WTC11 (cell line): Measurements from ENCODE around the gene TUBA1B. TPM values are rescaled to one million over a fixed set of nuclear protein-coding genes. Genes with fewer than 3 reads are reported as not detected.

Experiments
- ATAC-seq: fragments of 200-7000 bp; cut with Tn5 transposase; 2 replicates; pipeline ENCODE4 v1.10.0; 2021; ENCODE audit warnings: mild to moderate bottlenecking, moderate library complexity
- CTCF ChIA-PET: fragments of 300-600 bp; sonication (Branson Sonifier 250); formaldehyde crosslinking; loops from one replicate; lab custom pipeline; 2021; ENCODE audit warnings: antibody characterized with exemption; lab: Charles Lee
- POLR2A ChIA-PET: fragments of 350-600 bp; sonication (Branson Sonifier 250); formaldehyde crosslinking; loops from one replicate; lab custom pipeline; 2021; ENCODE audit warnings: antibody characterized with exemption; lab: Charles Lee
- DNase-seq: peaks from one replicate; pipeline ENCODE4 v3.0.0; 2021; ENCODE audit warnings: low spot score
- H3K27ac Mint-ChIP-seq: 2 replicates; pipeline ENCODE4 v1.8.0; 2021; ENCODE audit warnings: mixed read lengths
- H3K27me3 Mint-ChIP-seq: 2 replicates; pipeline ENCODE4 v1.8.0; 2021; ENCODE audit warnings: low read depth, mild to moderate bottlenecking, moderate library complexity, mixed read lengths
- H3K36me3 Mint-ChIP-seq: 2 replicates; pipeline ENCODE4 v1.8.0; 2021; ENCODE audit warnings: mixed read lengths
- H3K4me1 Mint-ChIP-seq: 2 replicates; pipeline ENCODE4 v1.8.0; 2022; ENCODE audit warnings: mixed read lengths
- H3K4me3 Mint-ChIP-seq: 2 replicates; pipeline ENCODE4 v1.8.0; 2021; ENCODE audit warnings: mild to moderate bottlenecking, moderate library complexity, mixed read lengths
- H3K9me3 Mint-ChIP-seq: 2 replicates; pipeline ENCODE4 v1.8.0; 2021; ENCODE audit warnings: mixed read lengths
- ESRRA ChIP-seq: sonication (generic); formaldehyde crosslinking; IDR thresholded peaks from 2 replicates; pipeline ENCODE4 v1.8.1; 2022; ENCODE audit warnings: mild to moderate bottlenecking, missing genetic modification reagents, borderline replicate concordance
- FOXP1 ChIP-seq: sonication (generic); formaldehyde crosslinking; IDR thresholded peaks from 2 replicates; pipeline ENCODE4 v1.8.0; 2022; ENCODE audit warnings: missing genetic modification reagents, mild to moderate bottlenecking, moderate library complexity, borderline replicate concordance
- JAZF1 ChIP-seq: fragments of 250-450 bp; sonication (Bioruptor Pico); IDR thresholded peaks from 2 replicates; pipeline ENCODE4 v1.9.0; 2021; ENCODE audit warnings: moderate library complexity, mild to moderate bottlenecking, inconsistent platforms
- NR2C2 ChIP-seq: sonication (generic); formaldehyde crosslinking; IDR thresholded peaks from 2 replicates; pipeline ENCODE4 v1.8.0; 2022; ENCODE audit warnings: mild to moderate bottlenecking, missing genetic modification reagents
- NR3C1 ChIP-seq: sonication (generic); formaldehyde crosslinking; conservative IDR thresholded peaks from 2 replicates; pipeline ENCODE4 v1.8.1; 2023; ENCODE audit warnings: low read depth, mild to moderate bottlenecking, missing genetic modification reagents
- PRRX2 ChIP-seq: fragments of 250-450 bp; sonication (Bioruptor Pico); IDR thresholded peaks from 2 replicates; pipeline ENCODE4 v1.8.0; 2021; ENCODE audit warnings: mild to moderate bottlenecking
- TCF7 ChIP-seq: sonication (generic); formaldehyde crosslinking; IDR thresholded peaks from 2 replicates; pipeline ENCODE4 v1.8.0; 2022; ENCODE audit warnings: mild to moderate bottlenecking, low read depth, missing genetic modification reagents, moderate library complexity
- ZNF263 ChIP-seq: sonication (generic); formaldehyde crosslinking; IDR thresholded peaks from 2 replicates; pipeline ENCODE4 v1.8.1; 2022; ENCODE audit warnings: low read depth, mild to moderate bottlenecking, moderate library complexity, missing genetic modification reagents
- ZNF317 ChIP-seq: sonication (generic); formaldehyde crosslinking; IDR thresholded peaks from 2 replicates; pipeline ENCODE4 v1.8.1; 2023; ENCODE audit warnings: low read depth, mild to moderate bottlenecking, moderate library complexity, missing genetic modification reagents, borderline replicate concordance
- total RNA-seq: library from RNA; stranded (reverse); gene quantifications from 3 replicates; pipeline ENCODE4 v1.2.3, GENCODE V29; 2021
- TF ChIP-seq, protein P1 (sequence below): fragments of 200-600 bp; IDR thresholded peaks from 2 replicates; pipeline ENCODE4 v1.8.0; 2022; ENCODE audit warnings: antibody characterized with exemption
- TF ChIP-seq, protein P2 (sequence below): sonication (generic); formaldehyde crosslinking; IDR thresholded peaks from 2 replicates; pipeline ENCODE4 v1.8.1; 2022; ENCODE audit warnings: low read depth, missing genetic modification reagents, borderline replicate concordance
- TF ChIP-seq, protein P3 (sequence below): sonication (generic); formaldehyde crosslinking; IDR thresholded peaks from 2 replicates; pipeline ENCODE4 v1.8.1; 2023; ENCODE audit warnings: mild to moderate bottlenecking, moderate library complexity, missing genetic modification reagents
- TF ChIP-seq, protein P4 (sequence below): sonication (generic); formaldehyde crosslinking; IDR thresholded peaks from 2 replicates; pipeline ENCODE4 v1.8.1; 2023; ENCODE audit warnings: mild to moderate bottlenecking, missing genetic modification reagents, moderate library complexity
- TF ChIP-seq, protein P5 (sequence below): sonication (generic); formaldehyde crosslinking; IDR thresholded peaks from 2 replicates; pipeline ENCODE4 v1.8.0; 2023; ENCODE audit warnings: missing genetic modification reagents, mild to moderate bottlenecking, borderline replicate concordance
- TF ChIP-seq, protein P6 (sequence below): sonication (generic); formaldehyde crosslinking; IDR thresholded peaks from 2 replicates; pipeline ENCODE4 v1.8.1; 2023; ENCODE audit warnings: mild to moderate bottlenecking, missing genetic modification reagents, borderline replicate concordance

TUBA1B gene
- total RNA-seq, 1 experiment from 2014 or later: 1,806 TPM

DNA sequence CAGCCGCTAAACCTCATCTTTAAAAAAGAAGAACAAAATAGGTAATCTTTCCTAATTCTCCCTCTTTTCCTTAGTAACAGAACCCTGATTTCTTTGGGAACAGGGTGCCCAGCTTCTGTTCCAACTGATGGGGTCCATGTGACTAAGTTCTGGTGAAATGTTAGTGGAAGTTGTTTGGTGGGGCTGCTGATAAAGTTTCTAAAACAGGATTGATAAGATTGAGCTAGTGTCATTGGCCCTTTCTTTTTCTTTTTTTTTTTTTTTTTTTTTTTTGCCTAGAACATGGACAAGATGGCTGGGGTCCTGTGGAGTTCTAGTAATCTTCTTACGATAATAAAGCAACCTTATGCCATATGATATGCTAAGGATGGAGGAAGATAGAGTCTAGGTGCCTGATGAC lies 16.2 kb upstream of the TUBA1B start:
- TF ChIP-seq NR3C1 (CRISPR knock-in tag): no peak
- TF ChIP-seq ZNF263: no peak
- TF ChIP-seq, protein P1, sequence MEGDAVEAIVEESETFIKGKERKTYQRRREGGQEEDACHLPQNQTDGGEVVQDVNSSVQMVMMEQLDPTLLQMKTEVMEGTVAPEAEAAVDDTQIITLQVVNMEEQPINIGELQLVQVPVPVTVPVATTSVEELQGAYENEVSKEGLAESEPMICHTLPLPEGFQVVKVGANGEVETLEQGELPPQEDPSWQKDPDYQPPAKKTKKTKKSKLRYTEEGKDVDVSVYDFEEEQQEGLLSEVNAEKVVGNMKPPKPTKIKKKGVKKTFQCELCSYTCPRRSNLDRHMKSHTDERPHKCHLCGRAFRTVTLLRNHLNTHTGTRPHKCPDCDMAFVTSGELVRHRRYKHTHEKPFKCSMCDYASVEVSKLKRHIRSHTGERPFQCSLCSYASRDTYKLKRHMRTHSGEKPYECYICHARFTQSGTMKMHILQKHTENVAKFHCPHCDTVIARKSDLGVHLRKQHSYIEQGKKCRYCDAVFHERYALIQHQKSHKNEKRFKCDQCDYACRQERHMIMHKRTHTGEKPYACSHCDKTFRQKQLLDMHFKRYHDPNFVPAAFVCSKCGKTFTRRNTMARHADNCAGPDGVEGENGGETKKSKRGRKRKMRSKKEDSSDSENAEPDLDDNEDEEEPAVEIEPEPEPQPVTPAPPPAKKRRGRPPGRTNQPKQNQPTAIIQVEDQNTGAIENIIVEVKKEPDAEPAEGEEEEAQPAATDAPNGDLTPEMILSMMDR: no peak
- TF ChIP-seq ESRRA: no peak
- no peak for TF ChIP-seq PRRX2 (CRISPR knock-in tag)
- TF ChIP-seq, protein P2, sequence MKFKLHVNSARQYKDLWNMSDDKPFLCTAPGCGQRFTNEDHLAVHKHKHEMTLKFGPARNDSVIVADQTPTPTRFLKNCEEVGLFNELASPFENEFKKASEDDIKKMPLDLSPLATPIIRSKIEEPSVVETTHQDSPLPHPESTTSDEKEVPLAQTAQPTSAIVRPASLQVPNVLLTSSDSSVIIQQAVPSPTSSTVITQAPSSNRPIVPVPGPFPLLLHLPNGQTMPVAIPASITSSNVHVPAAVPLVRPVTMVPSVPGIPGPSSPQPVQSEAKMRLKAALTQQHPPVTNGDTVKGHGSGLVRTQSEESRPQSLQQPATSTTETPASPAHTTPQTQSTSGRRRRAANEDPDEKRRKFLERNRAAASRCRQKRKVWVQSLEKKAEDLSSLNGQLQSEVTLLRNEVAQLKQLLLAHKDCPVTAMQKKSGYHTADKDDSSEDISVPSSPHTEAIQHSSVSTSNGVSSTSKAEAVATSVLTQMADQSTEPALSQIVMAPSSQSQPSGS (CRISPR knock-in tag): no peak
- no peak for TF ChIP-seq JAZF1
- TF ChIP-seq, protein P3, sequence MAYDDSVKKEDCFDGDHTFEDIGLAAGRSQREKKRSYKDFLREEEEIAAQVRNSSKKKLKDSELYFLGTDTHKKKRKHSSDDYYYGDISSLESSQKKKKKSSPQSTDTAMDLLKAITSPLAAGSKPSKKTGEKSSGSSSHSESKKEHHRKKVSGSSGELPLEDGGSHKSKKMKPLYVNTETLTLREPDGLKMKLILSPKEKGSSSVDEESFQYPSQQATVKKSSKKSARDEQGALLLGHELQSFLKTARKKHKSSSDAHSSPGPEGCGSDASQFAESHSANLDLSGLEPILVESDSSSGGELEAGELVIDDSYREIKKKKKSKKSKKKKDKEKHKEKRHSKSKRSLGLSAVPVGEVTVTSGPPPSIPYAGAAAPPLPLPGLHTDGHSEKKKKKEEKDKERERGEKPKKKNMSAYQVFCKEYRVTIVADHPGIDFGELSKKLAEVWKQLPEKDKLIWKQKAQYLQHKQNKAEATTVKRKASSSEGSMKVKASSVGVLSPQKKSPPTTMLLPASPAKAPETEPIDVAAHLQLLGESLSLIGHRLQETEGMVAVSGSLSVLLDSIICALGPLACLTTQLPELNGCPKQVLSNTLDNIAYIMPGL (CRISPR knock-in tag): no peak
- TF ChIP-seq, protein P4, sequence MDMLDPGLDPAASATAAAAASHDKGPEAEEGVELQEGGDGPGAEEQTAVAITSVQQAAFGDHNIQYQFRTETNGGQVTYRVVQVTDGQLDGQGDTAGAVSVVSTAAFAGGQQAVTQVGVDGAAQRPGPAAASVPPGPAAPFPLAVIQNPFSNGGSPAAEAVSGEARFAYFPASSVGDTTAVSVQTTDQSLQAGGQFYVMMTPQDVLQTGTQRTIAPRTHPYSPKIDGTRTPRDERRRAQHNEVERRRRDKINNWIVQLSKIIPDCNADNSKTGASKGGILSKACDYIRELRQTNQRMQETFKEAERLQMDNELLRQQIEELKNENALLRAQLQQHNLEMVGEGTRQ (CRISPR knock-in tag): no peak
- no peak for TF ChIP-seq ZNF317
- no peak for ATAC-seq
- Mint-ChIP-seq H3K9me3 (no peaks in the 10 kb centered on the region), H3K4me3 (no peak overlapping the region), H3K4me1 (no peaks in the 10 kb centered on the region), H3K27ac (no peak overlapping the region), H3K36me3 (no peaks in the 10 kb centered on the region), H3K27me3 (no peaks in the 10 kb centered on the region)
- CTCF ChIA-PET: interaction anchor here (0.7 to 1.1 kb wide), 5 partner anchors 59 to 1429 kb away, joined by 3 to 5 read pairs (median 4); no protein-coding TSS in a partner anchor
- POLR2A ChIA-PET: interaction anchor here (0.6 to 0.9 kb wide), 2 partner anchors 17 to 220 kb away, joined by 3 read pairs; partner anchors contain the start of gene SPATS2
- DNase-seq: no peak

DNA sequence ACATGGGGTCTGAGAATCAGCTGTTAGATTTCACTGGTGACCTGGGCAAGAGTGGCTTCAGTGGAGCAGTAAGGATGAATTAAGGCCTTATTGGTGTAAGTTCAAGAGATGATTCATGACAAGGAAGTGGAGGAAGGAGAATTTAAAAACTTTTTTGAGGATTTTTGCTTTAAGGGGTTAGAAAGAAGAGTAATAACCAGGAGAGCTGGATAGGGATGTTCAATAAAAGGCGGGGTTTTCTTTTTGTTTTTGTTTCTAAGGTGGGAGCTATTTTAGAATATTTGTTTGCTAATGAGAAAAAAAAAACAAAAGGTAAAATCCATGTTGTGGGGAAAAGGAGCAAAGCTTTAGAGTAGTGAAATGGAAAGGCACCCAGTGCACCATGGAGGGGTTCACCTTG lies 15.2 kb upstream of the TUBA1B start:
- H3K9me3 Mint-ChIP-seq: no peaks in the 10 kb centered on the region
- H3K4me3 Mint-ChIP-seq: no peak overlapping the region
- TF ChIP-seq, protein P5, sequence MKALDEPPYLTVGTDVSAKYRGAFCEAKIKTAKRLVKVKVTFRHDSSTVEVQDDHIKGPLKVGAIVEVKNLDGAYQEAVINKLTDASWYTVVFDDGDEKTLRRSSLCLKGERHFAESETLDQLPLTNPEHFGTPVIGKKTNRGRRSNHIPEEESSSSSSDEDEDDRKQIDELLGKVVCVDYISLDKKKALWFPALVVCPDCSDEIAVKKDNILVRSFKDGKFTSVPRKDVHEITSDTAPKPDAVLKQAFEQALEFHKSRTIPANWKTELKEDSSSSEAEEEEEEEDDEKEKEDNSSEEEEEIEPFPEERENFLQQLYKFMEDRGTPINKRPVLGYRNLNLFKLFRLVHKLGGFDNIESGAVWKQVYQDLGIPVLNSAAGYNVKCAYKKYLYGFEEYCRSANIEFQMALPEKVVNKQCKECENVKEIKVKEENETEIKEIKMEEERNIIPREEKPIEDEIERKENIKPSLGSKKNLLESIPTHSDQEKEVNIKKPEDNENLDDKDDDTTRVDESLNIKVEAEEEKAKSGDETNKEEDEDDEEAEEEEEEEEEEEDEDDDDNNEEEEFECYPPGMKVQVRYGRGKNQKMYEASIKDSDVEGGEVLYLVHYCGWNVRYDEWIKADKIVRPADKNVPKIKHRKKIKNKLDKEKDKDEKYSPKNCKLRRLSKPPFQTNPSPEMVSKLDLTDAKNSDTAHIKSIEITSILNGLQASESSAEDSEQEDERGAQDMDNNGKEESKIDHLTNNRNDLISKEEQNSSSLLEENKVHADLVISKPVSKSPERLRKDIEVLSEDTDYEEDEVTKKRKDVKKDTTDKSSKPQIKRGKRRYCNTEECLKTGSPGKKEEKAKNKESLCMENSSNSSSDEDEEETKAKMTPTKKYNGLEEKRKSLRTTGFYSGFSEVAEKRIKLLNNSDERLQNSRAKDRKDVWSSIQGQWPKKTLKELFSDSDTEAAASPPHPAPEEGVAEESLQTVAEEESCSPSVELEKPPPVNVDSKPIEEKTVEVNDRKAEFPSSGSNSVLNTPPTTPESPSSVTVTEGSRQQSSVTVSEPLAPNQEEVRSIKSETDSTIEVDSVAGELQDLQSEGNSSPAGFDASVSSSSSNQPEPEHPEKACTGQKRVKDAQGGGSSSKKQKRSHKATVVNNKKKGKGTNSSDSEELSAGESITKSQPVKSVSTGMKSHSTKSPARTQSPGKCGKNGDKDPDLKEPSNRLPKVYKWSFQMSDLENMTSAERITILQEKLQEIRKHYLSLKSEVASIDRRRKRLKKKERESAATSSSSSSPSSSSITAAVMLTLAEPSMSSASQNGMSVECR (CRISPR knock-in tag): no peak
- POLR2A ChIA-PET: no interaction called here
- H3K4me1 Mint-ChIP-seq: no peaks in the 10 kb centered on the region
- no peaks in the 10 kb centered on the region for H3K36me3 Mint-ChIP-seq
- no peak overlapping the region for H3K27ac Mint-ChIP-seq
- H3K27me3 Mint-ChIP-seq: no peaks in the 10 kb centered on the region
- no peak for DNase-seq
- ATAC-seq: no peak
- CTCF ChIA-PET: interaction anchor here (1.0 kb wide), 1 partner anchor 58 kb away, joined by 4 read pairs; no protein-coding TSS in a partner anchor

DNA sequence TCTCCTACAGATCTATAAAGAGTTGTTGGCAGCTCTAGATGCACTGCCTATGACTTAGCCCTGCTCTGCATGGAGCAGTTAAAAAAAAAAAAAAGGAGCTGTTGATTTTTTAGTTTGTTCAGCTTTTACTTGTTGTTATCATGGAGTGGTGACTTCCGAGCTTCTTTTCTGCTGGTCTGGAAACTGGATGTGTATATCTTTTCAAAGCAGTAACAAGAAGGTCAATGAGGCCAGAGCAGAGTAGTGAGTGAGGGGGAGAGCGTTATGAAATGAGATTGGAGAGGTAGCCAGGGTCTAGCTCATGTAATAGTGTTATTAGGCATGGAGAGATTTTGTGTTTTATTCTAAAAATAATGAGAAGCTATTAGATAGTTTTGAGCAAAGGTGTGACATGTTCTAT lies 13.2 kb upstream of the TUBA1B start:
- POLR2A ChIA-PET: no interaction called here
- Mint-ChIP-seq H3K9me3 (no peaks in the 10 kb centered on the region), H3K36me3 (no peaks in the 10 kb centered on the region), H3K4me3 (no peak overlapping the region), H3K27ac (no peak overlapping the region), H3K27me3 (no peaks in the 10 kb centered on the region), H3K4me1 (no peaks in the 10 kb centered on the region)
- DNase-seq: no peak
- ATAC-seq: no peak
- CTCF ChIA-PET: interaction anchor here (1.1 kb wide), 1 partner anchor 80 kb away, joined by 4 read pairs; no protein-coding TSS in a partner anchor
- TF ChIP-seq, protein P2 (CRISPR knock-in tag): no peak
- TF ChIP-seq FOXP1 (no peak), NR2C2 (CRISPR knock-in tag) (no peak), TCF7 (no peak), JAZF1 (no peak)
- TF ChIP-seq, protein P6, sequence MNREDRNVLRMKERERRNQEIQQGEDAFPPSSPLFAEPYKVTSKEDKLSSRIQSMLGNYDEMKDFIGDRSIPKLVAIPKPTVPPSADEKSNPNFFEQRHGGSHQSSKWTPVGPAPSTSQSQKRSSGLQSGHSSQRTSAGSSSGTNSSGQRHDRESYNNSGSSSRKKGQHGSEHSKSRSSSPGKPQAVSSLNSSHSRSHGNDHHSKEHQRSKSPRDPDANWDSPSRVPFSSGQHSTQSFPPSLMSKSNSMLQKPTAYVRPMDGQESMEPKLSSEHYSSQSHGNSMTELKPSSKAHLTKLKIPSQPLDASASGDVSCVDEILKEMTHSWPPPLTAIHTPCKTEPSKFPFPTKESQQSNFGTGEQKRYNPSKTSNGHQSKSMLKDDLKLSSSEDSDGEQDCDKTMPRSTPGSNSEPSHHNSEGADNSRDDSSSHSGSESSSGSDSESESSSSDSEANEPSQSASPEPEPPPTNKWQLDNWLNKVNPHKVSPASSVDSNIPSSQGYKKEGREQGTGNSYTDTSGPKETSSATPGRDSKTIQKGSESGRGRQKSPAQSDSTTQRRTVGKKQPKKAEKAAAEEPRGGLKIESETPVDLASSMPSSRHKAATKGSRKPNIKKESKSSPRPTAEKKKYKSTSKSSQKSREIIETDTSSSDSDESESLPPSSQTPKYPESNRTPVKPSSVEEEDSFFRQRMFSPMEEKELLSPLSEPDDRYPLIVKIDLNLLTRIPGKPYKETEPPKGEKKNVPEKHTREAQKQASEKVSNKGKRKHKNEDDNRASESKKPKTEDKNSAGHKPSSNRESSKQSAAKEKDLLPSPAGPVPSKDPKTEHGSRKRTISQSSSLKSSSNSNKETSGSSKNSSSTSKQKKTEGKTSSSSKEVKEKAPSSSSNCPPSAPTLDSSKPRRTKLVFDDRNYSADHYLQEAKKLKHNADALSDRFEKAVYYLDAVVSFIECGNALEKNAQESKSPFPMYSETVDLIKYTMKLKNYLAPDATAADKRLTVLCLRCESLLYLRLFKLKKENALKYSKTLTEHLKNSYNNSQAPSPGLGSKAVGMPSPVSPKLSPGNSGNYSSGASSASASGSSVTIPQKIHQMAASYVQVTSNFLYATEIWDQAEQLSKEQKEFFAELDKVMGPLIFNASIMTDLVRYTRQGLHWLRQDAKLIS: no peak
